GM12878 (cell line): ENCODE results near the gene TEX54. TPM values are rescaled to one million over a fixed set of nuclear protein-coding genes. Genes with fewer than 3 reads are reported as not detected.
A peak's percentile ranks its signal among the peaks of the same experiment; 100 is the strongest.

Experiments used
- BMI1 ChIP-seq: fragments of 450-650 bp; IDR thresholded peaks from 2 replicates; pipeline ENCODE4 v1.6.1; 2016; ENCODE audit warnings: mild to moderate bottlenecking, moderate library complexity, borderline replicate concordance
- CBFB ChIP-seq: IDR thresholded peaks from 2 replicates; pipeline ENCODE4 v1.6.1; 2016; ENCODE audit warnings: antibody characterized with exemption, low read depth
- ELK1 ChIP-seq: IDR thresholded peaks from 2 replicates; pipeline ENCODE4 v1.6.1; 2012; ENCODE audit warnings: low read depth, low read length, improper control_type of control experiment
- FOXM1 ChIP-seq: IDR thresholded peaks from 2 replicates; pipeline ENCODE4 v1.6.1; 2012; ENCODE audit warnings: low read depth, mild to moderate bottlenecking, inconsistent platforms, low read length, moderate library complexity
- GABPA ChIP-seq: IDR thresholded peaks from 2 replicates; pipeline ENCODE4 v1.6.1; 2014; ENCODE audit warnings: antibody characterized with exemption, low read depth, mild to moderate bottlenecking, inconsistent platforms
- IKZF2 ChIP-seq, 2 experiments: fragments of 450-650 bp; IDR thresholded peaks; 2 replicates each; pipeline ENCODE4 v1.6.1; 2017; ENCODE audit warnings: mild to moderate bottlenecking in 2 of 2, moderate library complexity in 2 of 2
- MEF2A ChIP-seq: IDR thresholded peaks from 2 replicates; pipeline ENCODE4 v1.6.1; 2011; ENCODE audit warnings: low read depth, mild to moderate bottlenecking, low read length, moderate library complexity; ENCODE audit not compliant: insufficient read depth
- MTA3 ChIP-seq: IDR thresholded peaks from 2 replicates; pipeline ENCODE4 v1.6.1; 2012; ENCODE audit warnings: low read length, inconsistent platforms, borderline replicate concordance
- MXI1 ChIP-seq: fragments of 150-350 bp; IDR thresholded peaks from 2 replicates; pipeline ENCODE4 v1.6.1; 2011; ENCODE audit warnings: low read depth, mild to moderate bottlenecking, inconsistent platforms, low read length, improper control_type of control experiment
- RBBP5 ChIP-seq: fragments of 200-600 bp; sonication (generic); conservative IDR thresholded peaks from 2 replicates; pipeline ENCODE4 v1.6.1; 2016
- SKIL ChIP-seq: fragments of 450-650 bp; IDR thresholded peaks from 2 replicates; pipeline ENCODE4 v1.6.1; 2017; ENCODE audit warnings: mild to moderate bottlenecking, low read depth, inconsistent platforms; ENCODE audit not compliant: poor library complexity, severe bottlenecking
- TCF7 ChIP-seq: IDR thresholded peaks from 2 replicates; pipeline ENCODE4 v1.6.1; 2014; ENCODE audit warnings: antibody characterized with exemption, borderline replicate concordance
- USF2 ChIP-seq: IDR thresholded peaks from 2 replicates; pipeline ENCODE4 v1.6.1; 2011; ENCODE audit warnings: low read depth, low read length, improper control_type of control experiment, borderline replicate concordance
- ZBTB33 ChIP-seq: fragments of 450-650 bp; IDR thresholded peaks from 2 replicates; pipeline ENCODE4 v1.6.1; 2017; ENCODE audit warnings: mild to moderate bottlenecking
- ZBTB40 ChIP-seq: fragments of 450-650 bp; IDR thresholded peaks from 2 replicates; pipeline ENCODE4 v1.6.1; 2016; ENCODE audit warnings: mild to moderate bottlenecking, moderate library complexity, borderline replicate concordance
- ZNF384 ChIP-seq: IDR thresholded peaks from 2 replicates; pipeline ENCODE4 v1.6.1; 2012; ENCODE audit warnings: low read depth, mild to moderate bottlenecking, low read length, improper control_type of control experiment, borderline replicate concordance
- polyA plus RNA-seq, 11 experiments: library from polyadenylated mRNA; depleted of rRNA in 4 of 11; unstranded in 6 of 11; stranded (reverse) in 5 of 11; fragments of >200 nt; fragmentation: Nextera tagmentation in 4 of 11; fragmentation: Illumina TruSeq in 1 of 11; extraction: Ambion mirVana in 4 of 11; extraction: Trizol in 1 of 11; gene quantifications; 1 replicate in 1 of 11; 2 replicates in 10 of 11; pipeline versions ENCODE4 v1.2.1 to v1.2.3, GENCODE V29; 2011 to 2016; ENCODE audit warnings: inconsistent platforms in 2 of 11, missing spikeins in 2 of 11, low read depth in 1 of 11
- total RNA-seq, 4 experiments: library from RNA; depleted of rRNA in 3 of 4; stranded (reverse); fragments of >200 nt in 3 of 4; fragmentation: Illumina TruSeq in 1 of 4; extraction: Trizol in 1 of 4; gene quantifications; 2 replicates each; pipeline versions ENCODE4 v1.2.1 to v1.2.3, GENCODE V29; 2013 to 2021

Gene TEX54
- total and polyA plus RNA-seq, 10 of the 15 experiments (the other 5 are each of a cell fraction or from before 2014, with no cell fraction given) = 0.38 to 0.68 (median 0.51) TPM; not detected in 7

GRCh38 chr11:62805076-62805892, 27.4 kb downstream of the TEX54 start, which contains the start of gene NXF1 (continued):
- TF ChIP-seq USF2 (no peak), MTA3 (no peak; the same call in 1 of the 2 replicates), ZNF384 (0 out of 2 replicates have a peak, but pooled peaks have one; percentile 16), GABPA (no peak), RBBP5 (no peak), BMI1 (no peak), IKZF2 (IDR thresholded peaks at IDR 0.05) (no peak), SKIL (no peak), FOXM1 (no peak), ELK1 (peak; percentile 68), TCF7 (0 out of 2 replicates have a peak, but pooled peaks have one; percentile 39), MXI1 (no peak; the same call in 1 of the 2 replicates), MEF2A (peak; percentile 55; the same call in 1 of the 2 replicates), ZBTB33 (no peak), CBFB (peak; percentile 93), ZBTB40 (no peak)
